Mucosa of stomach (tissue), 1 donor: Measurements from ENCODE around the gene RRP36.

Experiments
- H3K27me3 ChIP-seq: one replicate; pipeline ENCODE4 v1.7.0; 2013; ENCODE audit warnings: mild to moderate bottlenecking, low read length; ENCODE audit not compliant: control insufficient read depth, insufficient read depth
- H3K36me3 ChIP-seq: one replicate; pipeline ENCODE4 v1.7.0; 2013; ENCODE audit warnings: low read length; ENCODE audit not compliant: control insufficient read depth, insufficient read depth
- H3K4me1 ChIP-seq: one replicate; pipeline ENCODE4 v1.7.0; 2013; ENCODE audit warnings: mild to moderate bottlenecking, low read length; ENCODE audit not compliant: control insufficient read depth, insufficient read depth
- H3K4me3 ChIP-seq: one replicate; pipeline ENCODE4 v1.7.0; 2013; ENCODE audit warnings: low read length
- H3K9ac ChIP-seq: one replicate; pipeline ENCODE4 v1.7.0; 2013; ENCODE audit warnings: mild to moderate bottlenecking, low read length, moderate library complexity
- H3K9me3 ChIP-seq: one replicate; pipeline ENCODE4 v1.7.0; 2013; ENCODE audit warnings: mild to moderate bottlenecking, low read length, moderate library complexity; ENCODE audit not compliant: control insufficient read depth
- donor health status: Pancreatic carcinoma.

Gene RRP36

GRCh38 chr6:43012364-43012763 lies 9.1 kb upstream of the RRP36 start:
- Histone ChIP-seq H3K9ac (no peak overlapping the region), H3K36me3 (peaks cover 28% of the 10 kb centered on the region), H3K27me3 (no peaks in the 10 kb centered on the region), H3K4me3 (no peak overlapping the region), H3K9me3 (no peaks in the 10 kb centered on the region), H3K4me1 (peaks cover 36% of the 10 kb centered on the region)

- Histone ChIP-seq H3K9ac (peak overlapping the region; percentile 73), H3K9me3 (no peaks in the 10 kb centered on the region), H3K36me3 (peaks cover 27% of the 10 kb centered on the region), H3K4me3 (peak overlapping the region; percentile 3), H3K27me3 (no peaks in the 10 kb centered on the region), H3K4me1 (peaks cover 36% of the 10 kb centered on the region)
Measured at GRCh38 chr6:43013097-43013842, 8.2 kb upstream of the RRP36 start.

GRCh38 chr6:43013843-43014433 lies 7.5 kb upstream of the RRP36 start, which contains the start of the genes KLHDC3 and MEA1:
Gene KLHDC3, plus strand, starts transcription at chr6:43014249. Its CDS starts 2,944 bp downstream, at chr6:43017193.
Gene MEA1, minus strand, starts transcription at chr6:43013946. Its CDS starts 133 bp downstream, at chr6:43013813.
- peaks cover 21% of the 10 kb centered on the region for H3K36me3 ChIP-seq
- peak within 1 kb of the TSS; percentile 73 for H3K9ac ChIP-seq
- no peaks in the 10 kb centered on the region for H3K9me3 ChIP-seq
- H3K4me1 ChIP-seq, result peaks cover 36% of the 10 kb centered on the region
- peak within 1 kb of the TSS; percentile 72 for H3K4me3 ChIP-seq
- H3K27me3 ChIP-seq, result no peaks in the 10 kb centered on the region

- Histone ChIP-seq H3K9ac (peak overlapping the region; percentile 65), H3K27me3 (no peaks in the 10 kb centered on the region), H3K4me3 (peak overlapping the region; percentile 72), H3K4me1 (peaks cover 36% of the 10 kb centered on the region), H3K9me3 (no peaks in the 10 kb centered on the region), H3K36me3 (peaks cover 21% of the 10 kb centered on the region)
Measured at GRCh38 chr6:43014434-43014909, 7.0 kb upstream of the RRP36 start.

- Histone ChIP-seq H3K9me3 (no peaks in the 10 kb centered on the region), H3K9ac (peak overlapping the region; percentile 13), H3K4me3 (no peak overlapping the region), H3K4me1 (peaks cover 44% of the 10 kb centered on the region), H3K27me3 (no peaks in the 10 kb centered on the region), H3K36me3 (peaks cover 10% of the 10 kb centered on the region)
Measured at GRCh38 chr6:43016176-43016942, 5.1 kb upstream of the RRP36 start.

GRCh38 chr6:43016943-43017334 lies 4.5 kb upstream of the RRP36 start:
- Histone ChIP-seq H3K9ac (peak overlapping the region; percentile 13), H3K27me3 (no peaks in the 10 kb centered on the region), H3K4me3 (no peak overlapping the region), H3K9me3 (no peaks in the 10 kb centered on the region), H3K4me1 (peaks cover 43% of the 10 kb centered on the region), H3K36me3 (peaks cover 4% of the 10 kb centered on the region)

GRCh38 chr6:43019152-43019551 lies 2.3 kb upstream of the RRP36 start:
- no peaks in the 10 kb centered on the region for H3K9me3 ChIP-seq
- peaks cover 29% of the 10 kb centered on the region for H3K4me1 ChIP-seq
- no peak overlapping the region for H3K4me3 ChIP-seq
- no peak overlapping the region for H3K9ac ChIP-seq
- no peaks in the 10 kb centered on the region for H3K27me3 ChIP-seq
- H3K36me3 ChIP-seq, result no peaks in the 10 kb centered on the region

- Histone ChIP-seq H3K9ac (no peak overlapping the region), H3K36me3 (no peaks in the 10 kb centered on the region), H3K9me3 (no peaks in the 10 kb centered on the region), H3K4me3 (no peak overlapping the region), H3K27me3 (no peaks in the 10 kb centered on the region), H3K4me1 (peaks cover 23% of the 10 kb centered on the region)
Measured at GRCh38 chr6:43020052-43020705, 1.2 kb upstream of the RRP36 start.

- no peaks in the 10 kb centered on the region for H3K36me3 ChIP-seq
- peak overlapping the region; percentile 66 for H3K4me3 ChIP-seq
- no peaks in the 10 kb centered on the region for H3K27me3 ChIP-seq
- peak overlapping the region; percentile 76 for H3K9ac ChIP-seq
- peaks cover 20% of the 10 kb centered on the region for H3K4me1 ChIP-seq
- no peaks in the 10 kb centered on the region for H3K9me3 ChIP-seq
Measured at GRCh38 chr6:43020847-43021246, 576 bp upstream of the RRP36 start.

GRCh38 chr6:43024436-43024835 lies 3.0 kb downstream of the RRP36 start:
- H3K9me3 ChIP-seq, result no peaks in the 10 kb centered on the region
- H3K36me3 ChIP-seq, result no peaks in the 10 kb centered on the region
- H3K27me3 ChIP-seq, result no peaks in the 10 kb centered on the region
- peak overlapping the region; percentile 10 for H3K9ac ChIP-seq
- H3K4me3 ChIP-seq, result no peak overlapping the region
- peaks cover 8% of the 10 kb centered on the region for H3K4me1 ChIP-seq

GRCh38 chr6:43026365-43026764 lies 4.9 kb downstream of the RRP36 start:
- H3K36me3 ChIP-seq, result no peaks in the 10 kb centered on the region
- H3K4me3 ChIP-seq, result no peak overlapping the region
- H3K27me3 ChIP-seq, result no peaks in the 10 kb centered on the region
- H3K9ac ChIP-seq, result no peak overlapping the region
- no peaks in the 10 kb centered on the region for H3K4me1 ChIP-seq
- H3K9me3 ChIP-seq, result no peaks in the 10 kb centered on the region
